ENCODE measurements around the gene BSDC1.
"Not testable (repeated sequence)": the region's sequence is repeated elsewhere in the genome, so short reads cannot be mapped to it uniquely, and the experiment has no call there.

BSDC1 gene

GRCh38 chr1:32361308-32361673 lies 33.0 kb downstream of the BSDC1 start:
- DNase-seq (ENCODE audit: low read depth in 1 of 2, low spot score in 1 of 2) = no peak

GRCh38 chr1:32358435-32358834 lies 35.8 kb downstream of the BSDC1 start:
- DNase-seq (ENCODE audit: low read depth in 1 of 2, low spot score in 1 of 2) = no peak

DNA sequence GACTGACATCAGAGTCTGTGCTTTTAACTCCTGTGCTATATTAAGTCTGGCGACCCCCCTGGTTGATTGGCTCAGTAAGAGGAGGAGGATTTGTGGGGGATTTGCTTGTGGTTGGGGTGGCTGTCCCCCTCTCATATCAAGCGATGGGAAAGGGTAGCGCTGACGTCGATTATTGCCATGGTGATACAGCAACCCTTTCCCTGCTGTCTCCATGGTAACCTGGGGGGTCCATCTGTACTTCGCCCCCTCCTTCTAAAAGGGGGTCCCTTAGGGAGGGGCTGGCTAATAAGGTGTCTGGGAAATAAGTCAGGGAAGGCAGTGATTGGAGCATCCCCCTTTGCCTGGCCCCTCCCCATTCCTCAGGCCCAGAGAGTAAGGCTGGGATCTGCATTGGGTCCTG lies 36.6 kb downstream of the BSDC1 start:
- DNase-seq (ENCODE audit: low read depth in 1 of 2, low spot score in 1 of 2) = no peak

GRCh38 chr1:32356478-32356877 lies 37.8 kb downstream of the BSDC1 start:
- DNase-seq (ENCODE audit: low read depth in 1 of 2, low spot score in 1 of 2) = no peak

DNA sequence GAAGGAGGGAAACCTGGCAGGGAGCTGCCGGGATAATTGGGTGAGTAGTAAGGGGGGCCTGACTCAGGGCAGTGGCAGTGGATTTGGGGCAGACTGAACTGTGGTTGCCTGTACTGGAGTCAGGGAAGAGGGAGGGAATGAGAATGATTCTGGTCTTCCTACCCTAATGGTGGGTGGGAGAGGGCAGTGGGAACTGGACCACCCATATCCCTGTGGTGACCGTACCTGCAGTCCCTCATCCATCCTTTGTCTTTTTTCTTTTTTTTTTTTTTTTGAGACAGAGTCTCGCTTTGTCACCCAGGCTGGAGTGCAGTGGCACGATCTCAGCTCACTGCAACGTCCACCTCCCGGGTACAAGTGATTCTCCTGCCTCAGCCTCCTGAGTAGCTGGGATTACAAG lies 38.5 kb downstream of the BSDC1 start:
- not testable (repeated sequence) for DNase-seq (ENCODE audit: low read depth in 1 of 2, low spot score in 1 of 2)

GRCh38 chr1:32353886-32354570 lies 40.2 kb downstream of the BSDC1 start:
- no peak for DNase-seq (ENCODE audit: low read depth in 1 of 2, low spot score in 1 of 2)

DNA sequence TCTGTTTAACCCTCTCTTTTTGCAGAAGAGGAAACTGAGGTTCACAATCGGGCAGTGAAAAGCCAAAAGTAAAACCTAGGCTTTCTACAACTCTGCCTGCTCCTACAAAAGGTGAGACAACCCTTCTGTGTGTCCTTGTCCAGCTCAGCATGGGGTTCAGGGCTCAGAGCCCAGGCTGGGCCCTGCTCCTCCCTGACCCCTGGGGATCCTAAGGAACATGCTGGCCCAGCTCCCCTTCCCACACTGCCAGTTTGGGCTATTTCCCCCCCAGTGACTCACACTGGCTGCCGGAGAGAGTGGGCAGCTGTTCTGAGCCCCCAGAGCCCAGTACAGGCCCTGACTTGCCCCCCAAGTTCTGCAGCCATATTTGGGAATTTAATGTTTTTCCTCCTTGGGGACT lies 40.8 kb downstream of the BSDC1 start:
- no peak for DNase-seq (ENCODE audit: low read depth in 1 of 2, low spot score in 1 of 2)

- DNase-seq (ENCODE audit: low read depth in 1 of 2, low spot score in 1 of 2) = no peak
Measured at GRCh38 chr1:32352831-32353383, 41.3 kb downstream of the BSDC1 start.

DNA sequence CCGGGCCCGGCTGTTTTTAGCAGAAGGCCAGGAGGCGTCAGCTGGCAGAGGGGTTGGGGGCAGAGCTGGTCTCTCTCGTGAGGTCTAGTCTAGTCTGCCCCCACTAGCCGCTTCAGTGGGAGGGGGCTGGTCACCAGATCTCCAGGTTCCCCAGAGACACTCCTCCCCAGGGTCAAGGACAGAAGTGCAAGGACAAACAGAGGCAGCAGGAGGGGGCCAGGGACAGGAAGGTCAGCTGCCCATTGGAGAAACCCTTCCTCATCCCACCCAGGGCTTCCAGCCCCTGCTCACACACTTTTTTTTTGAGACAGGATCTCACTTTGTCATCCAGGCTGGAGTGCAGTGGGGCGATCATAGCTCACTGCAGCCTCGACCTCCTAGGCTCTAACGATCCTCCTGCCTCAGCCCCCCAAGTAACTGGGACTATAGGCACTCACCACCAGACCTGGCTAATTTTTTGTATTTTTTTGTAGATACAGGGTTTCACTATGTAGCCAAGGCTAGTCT lies 41.9 kb downstream of the BSDC1 start:
- DNase-seq (ENCODE audit: low read depth in 1 of 2, low spot score in 1 of 2) = no peak

- DNase-seq (ENCODE audit: low read depth in 1 of 2, low spot score in 1 of 2) = peak; percentile 83 to 86
Measured at GRCh38 chr1:32351399-32352238, 42.6 kb downstream of the BSDC1 start.

DNA sequence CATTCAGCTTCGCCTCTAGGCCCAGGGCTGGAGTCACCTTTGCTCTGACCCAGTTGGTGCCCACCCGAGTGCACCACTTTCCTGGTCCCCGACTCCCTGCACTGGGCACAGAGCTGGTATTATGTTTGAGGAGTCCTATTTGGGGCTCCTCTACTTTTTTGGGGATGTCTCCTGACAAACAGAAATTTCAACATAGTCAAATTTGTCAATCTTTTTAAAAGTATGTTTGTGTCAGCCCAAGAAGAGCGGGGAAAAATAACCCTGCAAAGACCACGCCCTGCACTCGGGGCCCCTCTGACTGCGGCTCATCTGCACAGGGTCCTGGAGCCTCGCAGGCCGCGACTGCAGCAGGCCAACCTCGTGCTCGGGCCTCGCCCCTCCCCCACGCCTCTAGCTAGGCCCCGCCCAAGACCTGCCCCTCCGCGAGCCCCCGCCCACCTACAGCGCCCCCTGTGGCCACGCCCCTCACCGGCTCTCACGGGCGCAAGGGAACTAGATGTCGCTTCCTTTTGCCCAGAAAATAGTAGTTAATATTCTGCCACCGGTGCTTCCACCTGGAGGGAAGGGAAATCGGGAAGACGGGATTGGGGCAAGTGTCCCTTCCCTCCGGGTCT lies 43.3 kb downstream of the BSDC1 start:
- DNase-seq (ENCODE audit: low read depth in 1 of 2, low spot score in 1 of 2) = peak; percentile 59 to 68

DNA sequence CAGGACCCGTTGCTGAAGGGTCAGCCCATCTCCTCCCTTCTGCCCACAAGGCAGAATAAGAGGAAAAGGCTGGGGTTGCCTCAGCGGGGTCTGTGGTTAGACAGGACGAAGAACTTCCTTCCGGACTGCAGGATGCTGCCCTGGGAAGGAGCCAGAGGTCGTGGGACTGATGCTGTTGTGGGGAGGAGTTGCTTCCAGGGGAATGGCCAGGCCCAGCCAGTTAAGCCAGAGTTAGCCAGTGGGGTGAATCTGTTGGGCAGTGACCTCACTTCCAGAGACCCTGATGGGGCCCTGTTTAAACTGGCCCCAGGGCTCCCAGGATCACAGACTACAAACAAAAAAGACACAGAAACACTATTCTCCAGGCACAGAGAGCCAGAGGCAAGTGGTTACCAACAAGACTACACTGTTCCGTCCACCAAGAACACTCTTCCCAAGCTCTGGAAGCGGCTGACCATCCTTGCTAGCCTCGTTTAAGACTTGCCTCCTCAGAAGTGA lies 45.0 kb downstream of the BSDC1 start:
- DNase-seq (ENCODE audit: low read depth in 1 of 2, low spot score in 1 of 2) = no peak

DNA sequence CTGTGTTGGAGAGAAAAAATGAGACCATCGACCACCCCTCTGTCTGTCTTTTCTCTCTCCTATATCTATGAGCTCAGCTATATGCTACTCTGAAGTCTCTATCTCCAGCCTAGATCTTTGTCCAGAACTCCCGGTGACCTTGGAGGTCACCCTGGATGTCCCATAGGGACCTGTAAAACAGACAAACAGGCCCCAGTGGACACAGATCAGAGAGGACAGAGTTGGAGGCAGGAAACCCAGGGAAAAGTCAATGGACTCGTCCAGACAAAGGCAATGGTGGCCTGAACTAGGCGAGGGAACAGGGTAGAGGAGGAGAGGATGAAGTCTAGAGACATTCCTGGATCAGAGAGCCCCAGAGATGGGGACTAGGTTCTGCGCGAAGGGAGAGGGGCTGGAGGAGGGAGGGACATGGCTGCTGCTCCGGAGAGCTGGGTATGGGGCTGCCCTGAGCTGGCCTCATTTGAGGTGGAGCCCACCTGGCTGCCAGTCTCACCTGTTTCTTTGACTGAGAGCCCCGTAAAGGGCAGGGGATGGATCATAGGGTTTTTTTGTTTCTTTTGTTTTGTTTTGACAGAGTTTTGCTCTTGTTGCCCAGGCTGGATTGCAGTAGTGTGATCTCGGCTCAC lies 47.6 kb downstream of the BSDC1 start:
- no peak for DNase-seq (ENCODE audit: low read depth in 1 of 2, low spot score in 1 of 2)

DNA sequence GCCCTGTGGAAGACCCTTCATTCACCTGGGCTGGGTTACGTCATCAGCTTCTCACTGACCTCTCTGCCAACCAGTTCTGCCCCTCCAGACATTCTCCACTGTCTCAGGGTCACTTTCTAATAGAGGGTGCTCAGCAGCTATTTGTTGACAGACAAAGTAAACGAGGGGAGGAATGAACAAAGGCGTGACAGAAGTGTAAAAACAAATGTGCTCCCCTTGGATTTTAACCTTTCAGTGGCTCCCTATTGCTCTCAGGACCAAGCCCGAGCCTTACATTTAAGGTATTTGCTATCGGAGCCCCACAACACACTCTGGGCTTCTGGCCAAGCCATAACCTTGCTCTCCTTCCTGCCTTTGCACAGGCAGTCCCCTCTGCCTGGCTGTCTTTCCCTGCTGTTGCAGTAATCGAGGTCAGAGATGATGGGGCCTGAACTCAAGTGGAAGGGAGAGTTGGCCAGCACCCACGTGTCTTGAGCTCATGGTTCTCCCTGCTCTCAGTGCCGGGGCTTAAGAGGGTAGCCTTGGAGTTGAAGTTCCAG lies 48.9 kb downstream of the BSDC1 start:
- DNase-seq (ENCODE audit: low read depth in 1 of 2, low spot score in 1 of 2) = no peak

- no peak for DNase-seq (ENCODE audit: low read depth in 1 of 2, low spot score in 1 of 2)
Measured at GRCh38 chr1:32342704-32343103, 51.5 kb downstream of the BSDC1 start.

GRCh38 chr1:32341971-32342370 lies 52.3 kb downstream of the BSDC1 start:
- no peak for DNase-seq (ENCODE audit: low read depth in 1 of 2, low spot score in 1 of 2)

DNA sequence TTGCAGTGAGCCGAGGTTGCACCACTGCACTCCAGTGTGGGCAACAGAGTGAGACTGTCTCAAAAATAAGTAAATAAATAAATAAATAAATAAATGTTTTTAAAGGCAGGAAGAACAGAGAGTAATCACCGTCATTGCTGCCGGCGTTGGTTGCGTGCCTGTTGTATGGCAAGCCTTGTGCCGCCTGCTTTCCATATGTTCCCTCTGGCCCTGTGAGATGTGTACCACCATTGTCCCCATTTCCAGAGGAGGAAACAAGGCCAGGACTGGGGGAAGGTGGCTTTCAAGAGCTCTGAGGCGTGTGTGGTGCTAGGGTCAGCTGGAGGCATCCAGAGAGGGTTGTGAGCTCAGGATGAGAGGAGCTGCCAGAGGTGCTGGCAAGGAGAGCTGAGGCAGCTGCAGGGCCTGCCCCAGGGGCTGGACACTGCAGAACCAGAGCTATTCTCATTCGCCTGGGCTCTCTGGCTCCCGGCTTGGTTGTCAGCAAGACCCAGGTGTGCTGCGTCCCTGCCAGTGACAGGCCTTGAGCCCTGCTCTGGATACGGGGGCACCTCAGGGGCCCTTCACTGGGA lies 53.0 kb downstream of the BSDC1 start:
- no peak for DNase-seq (ENCODE audit: low read depth in 1 of 2, low spot score in 1 of 2)

GRCh38 chr1:32339363-32339978 lies 54.8 kb downstream of the BSDC1 start:
- DNase-seq (ENCODE audit: low read depth in 1 of 2, low spot score in 1 of 2) = no peak

DNA sequence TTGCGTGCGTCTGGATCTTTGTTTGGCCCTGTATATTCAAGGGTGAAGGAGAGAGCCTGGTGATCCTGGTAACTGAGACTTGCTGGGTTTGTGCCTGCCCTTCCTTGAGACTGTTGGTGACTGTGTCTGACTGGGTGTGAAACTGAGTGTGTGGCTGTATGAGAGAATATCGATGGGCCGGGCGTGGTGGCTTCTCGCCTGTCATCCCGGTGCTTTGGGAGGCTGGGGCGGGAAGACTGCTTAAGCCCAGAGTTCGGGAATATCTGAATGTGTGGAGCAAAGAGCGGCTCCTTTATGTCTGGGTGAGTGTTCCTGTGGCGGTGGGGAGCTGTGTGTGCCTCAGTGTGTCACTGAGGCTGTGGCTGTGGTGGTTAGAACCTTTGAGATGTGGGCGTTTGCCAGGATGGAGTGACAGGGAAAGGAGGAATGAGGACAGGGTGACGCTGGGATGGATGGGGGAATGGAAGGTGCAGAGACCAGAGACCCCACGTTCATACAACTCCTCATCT lies 55.5 kb downstream of the BSDC1 start:
- no peak for DNase-seq (ENCODE audit: low read depth in 1 of 2, low spot score in 1 of 2)
